HEK293 (cell line): ENCODE results near the gene ATP8A2.
"Not testable (repeated sequence)": the region's sequence is repeated elsewhere in the genome, so short reads cannot be mapped to it uniquely, and the experiment has no call there.

ENCODE experiments used
- CTCF ChIP-seq: fragments of 450-650 bp; formaldehyde crosslinking; IDR thresholded peaks from 2 replicates; pipeline ENCODE4 v1.5.1; 2016; ENCODE audit warnings: missing biosample characterization, missing genetic modification characterization
- GLI2 ChIP-seq: fragments of 450-650 bp; formaldehyde crosslinking; IDR thresholded peaks from 2 replicates; pipeline ENCODE4; 2017; ENCODE audit warnings: missing biosample characterization, missing genetic modification characterization, low read depth, borderline replicate concordance
- HOXA7 ChIP-seq: sonication (generic); formaldehyde crosslinking; IDR thresholded peaks from 2 replicates; pipeline ENCODE4 v1.8.1; 2022; ENCODE audit warnings: missing genetic modification reagents, borderline replicate concordance
- IKZF3 ChIP-seq: fragments of 450-650 bp; IDR thresholded peaks from 2 replicates; pipeline ENCODE4 v1.5.0; 2018; ENCODE audit warnings: missing biosample characterization, mild to moderate bottlenecking, missing genetic modification characterization, moderate library complexity
- PRDM1 ChIP-seq: fragments of 450-650 bp; formaldehyde crosslinking; IDR thresholded peaks from 2 replicates; pipeline ENCODE4; 2016; ENCODE audit warnings: missing biosample characterization, missing genetic modification characterization
- REST ChIP-seq: fragments of 450-650 bp; formaldehyde crosslinking; IDR thresholded peaks from 2 replicates; pipeline ENCODE4 v1.5.1; 2016; ENCODE audit warnings: missing biosample characterization, missing genetic modification characterization
- YY1 ChIP-seq: fragments of 450-650 bp; formaldehyde crosslinking; IDR thresholded peaks from 2 replicates; pipeline ENCODE4 v1.5.1; 2018; ENCODE audit warnings: missing biosample characterization, missing genetic modification characterization
- ZBTB8A ChIP-seq: fragments of 450-650 bp; formaldehyde crosslinking; IDR thresholded peaks from 2 replicates; pipeline ENCODE4 v1.5.1; 2016; ENCODE audit warnings: missing biosample characterization, missing genetic modification characterization
- ZNF19 ChIP-seq: fragments of 450-650 bp; formaldehyde crosslinking; IDR thresholded peaks from 2 replicates; pipeline ENCODE4; 2016; ENCODE audit warnings: missing biosample characterization, missing genetic modification characterization, low read depth
- ZNF274 ChIP-seq, 2 experiments: fragments of 200-500 bp in 1 of 2; fragments of 450-650 bp in 1 of 2; sonication (Bioruptor generic) in 1 of 2; formaldehyde crosslinking in 1 of 2; IDR thresholded peaks; 2 replicates each; pipeline versions ENCODE4 v1.5.1 to v1.6.1; 2014 to 2016; ENCODE audit warnings: borderline replicate concordance in 1 of 2, inconsistent platforms in 1 of 2, low read length in 1 of 2, missing biosample characterization in 1 of 2, missing genetic modification characterization in 1 of 2
- ZNF37A ChIP-seq: fragments of 450-650 bp; IDR thresholded peaks from 2 replicates; pipeline ENCODE4 v1.5.1; 2018; ENCODE audit warnings: missing biosample characterization, missing genetic modification characterization
- TF ChIP-seq, protein P1 (sequence below): fragments of 450-650 bp; formaldehyde crosslinking; IDR thresholded peaks from 2 replicates; pipeline ENCODE4 v1.5.1; 2016; ENCODE audit warnings: missing biosample characterization, missing genetic modification characterization, low read depth
- TF ChIP-seq, protein P2 (sequence below): IDR thresholded peaks from 2 replicates; pipeline ENCODE4 v1.6.1; 2011; ENCODE audit warnings: mild to moderate bottlenecking, low read depth, low read length, borderline replicate concordance

DNA sequence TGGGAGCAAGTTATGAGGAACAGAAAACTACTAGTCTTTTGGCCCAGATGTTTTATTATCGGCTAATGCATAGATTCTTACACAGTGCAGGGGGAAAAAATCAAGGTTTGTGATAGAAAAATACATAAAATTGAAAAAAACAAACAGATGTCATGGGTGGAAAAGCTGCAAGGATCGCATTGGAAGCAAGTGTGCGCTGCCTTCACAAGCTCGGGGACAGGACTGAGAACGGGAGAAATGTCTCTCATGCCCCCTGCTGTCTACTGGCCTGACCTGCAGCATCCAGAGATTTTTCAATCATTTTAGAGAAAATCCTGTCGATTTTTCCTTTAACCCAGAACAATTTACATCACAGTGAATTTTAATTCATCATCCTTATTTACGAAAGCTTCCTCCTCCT, 700.6 kb downstream of the ATP8A2 start:
- TF ChIP-seq ZNF37A; PRDM1; ZNF19; ZBTB8A (tag by site-specific recombination); CTCF (tag by site-specific recombination); IKZF3; ZNF274 (IDR thresholded peaks at IDR 0.05; ENCODE audit: low read length); ZNF274 (tag by site-specific recombination; IDR thresholded peaks at IDR 0.05; ENCODE audit: borderline replicate concordance); YY1; GLI2; REST; HOXA7 (CRISPR knock-in tag): not testable (repeated sequence)
- TF ChIP-seq, protein P1, sequence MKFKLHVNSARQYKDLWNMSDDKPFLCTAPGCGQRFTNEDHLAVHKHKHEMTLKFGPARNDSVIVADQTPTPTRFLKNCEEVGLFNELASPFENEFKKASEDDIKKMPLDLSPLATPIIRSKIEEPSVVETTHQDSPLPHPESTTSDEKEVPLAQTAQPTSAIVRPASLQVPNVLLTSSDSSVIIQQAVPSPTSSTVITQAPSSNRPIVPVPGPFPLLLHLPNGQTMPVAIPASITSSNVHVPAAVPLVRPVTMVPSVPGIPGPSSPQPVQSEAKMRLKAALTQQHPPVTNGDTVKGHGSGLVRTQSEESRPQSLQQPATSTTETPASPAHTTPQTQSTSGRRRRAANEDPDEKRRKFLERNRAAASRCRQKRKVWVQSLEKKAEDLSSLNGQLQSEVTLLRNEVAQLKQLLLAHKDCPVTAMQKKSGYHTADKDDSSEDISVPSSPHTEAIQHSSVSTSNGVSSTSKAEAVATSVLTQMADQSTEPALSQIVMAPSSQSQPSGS (tag by site-specific recombination): not testable (repeated sequence)
- TF ChIP-seq, protein P2, sequence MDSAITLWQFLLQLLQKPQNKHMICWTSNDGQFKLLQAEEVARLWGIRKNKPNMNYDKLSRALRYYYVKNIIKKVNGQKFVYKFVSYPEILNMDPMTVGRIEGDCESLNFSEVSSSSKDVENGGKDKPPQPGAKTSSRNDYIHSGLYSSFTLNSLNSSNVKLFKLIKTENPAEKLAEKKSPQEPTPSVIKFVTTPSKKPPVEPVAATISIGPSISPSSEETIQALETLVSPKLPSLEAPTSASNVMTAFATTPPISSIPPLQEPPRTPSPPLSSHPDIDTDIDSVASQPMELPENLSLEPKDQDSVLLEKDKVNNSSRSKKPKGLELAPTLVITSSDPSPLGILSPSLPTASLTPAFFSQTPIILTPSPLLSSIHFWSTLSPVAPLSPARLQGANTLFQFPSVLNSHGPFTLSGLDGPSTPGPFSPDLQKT: not testable (repeated sequence)
